GM12878 (cell line): ENCODE data around the gene SYK. TPM values are rescaled to one million over a fixed set of nuclear protein-coding genes. Genes with fewer than 3 reads are reported as not detected.

Source experiments
- ATAC-seq: fragments of 200-7000 bp; cut with Tn5 transposase; 3 replicates; pipeline ENCODE4 v1.9.1; 2020; ENCODE audit warnings: mild to moderate bottlenecking, moderate library complexity
- BruUV-seq: library from RNA; stranded (reverse); fragments of 400-500 nt; replicated peaks from 2 replicates; lab custom pipeline; 2021; lab: Mats Ljungman, UMichigan
- CTCF ChIA-PET: fragments of 300-600 bp; sonication (Branson Sonifier 250); formaldehyde crosslinking; extraction: SDS; loops from one replicate; lab custom pipeline; 2021; ENCODE audit warnings: inconsistent platforms; lab: Yijun Ruan, JAX
- POLR2A ChIA-PET: fragments of 350-600 bp; formaldehyde crosslinking; extraction: SDS; loops from one replicate; lab custom pipeline; 2021; ENCODE audit warnings: inconsistent platforms; lab: Charles Lee
- RAD21 ChIA-PET: fragments of 300-600 bp; sonication (Branson Sonifier 250); formaldehyde crosslinking; loops from one replicate; lab custom pipeline; 2023; ENCODE audit warnings: antibody characterized with exemption; ENCODE audit not compliant: unreplicated experiment; lab: Charles Lee
- SMC1A ChIA-PET: fragments of 300-600 bp; sonication (Branson Sonifier 250); formaldehyde crosslinking; loops from one replicate; lab custom pipeline; 2023; ENCODE audit not compliant: unreplicated experiment, uncharacterized antibody; lab: Charles Lee
- DNase-seq: peaks from one replicate; pipeline ENCODE4 v3.0.0-alpha.2; 2011; ENCODE audit warnings: low read depth, low spot score
- FAIRE-seq: peaks from 3 replicates; lab custom pipeline; 2011; peaks lifted over from hg19 to GRCh38; lab: Jason Lieb, UNC
- H2AFZ ChIP-seq: 2 replicates; pipeline ENCODE4 v1.6.0; 2011; ENCODE audit warnings: low read depth, low read length, control low read depth; ENCODE audit not compliant: control insufficient read depth
- H3K27ac ChIP-seq: 2 replicates; pipeline ENCODE4 v1.5.1; 2011; ENCODE audit warnings: control low read depth; ENCODE audit not compliant: control insufficient read depth, insufficient read depth
- H3K27me3 ChIP-seq, 2 experiments: replicated peaks in 1 of 2; 2 replicates each; pipeline versions ENCODE4 v1.6.0 to v1.6.1; 2011; ENCODE audit warnings: low read length in 1 of 2; ENCODE audit not compliant: control insufficient read depth in 2 of 2, insufficient read depth in 2 of 2
- H3K36me3 ChIP-seq, 2 experiments: 2 replicates each; pipeline ENCODE4 v1.5.1; 2011; ENCODE audit warnings: low read length in 1 of 2; ENCODE audit not compliant: control insufficient read depth in 2 of 2, insufficient read depth in 2 of 2
- H3K4me1 ChIP-seq: 2 replicates; pipeline ENCODE4 v1.6.1; 2011; ENCODE audit warnings: mild to moderate bottlenecking, low read length, moderate library complexity, mixed read lengths; ENCODE audit not compliant: control insufficient read depth, insufficient read depth
- H3K4me2 ChIP-seq: 2 replicates; pipeline ENCODE4 v1.6.0; 2011; ENCODE audit warnings: control low read depth; ENCODE audit not compliant: control insufficient read depth, insufficient read depth
- H3K4me3 ChIP-seq: fragments of 200-600 bp; sonication (generic); 2 replicates; pipeline ENCODE4 v1.5.1; 2016
- H3K79me2 ChIP-seq: 2 replicates; pipeline ENCODE4 v1.6.0; 2011; ENCODE audit warnings: low read length; ENCODE audit not compliant: control insufficient read depth, insufficient read depth
- H3K9ac ChIP-seq: 2 replicates; pipeline ENCODE4 v1.8.0; 2011; ENCODE audit warnings: low read length, control low read depth, mixed read lengths; ENCODE audit not compliant: control insufficient read depth, insufficient read depth
- H3K9me3 ChIP-seq: replicated peaks from 3 replicates; pipeline ENCODE4 v1.5.1; 2011; ENCODE audit warnings: mild to moderate bottlenecking, low read length; ENCODE audit not compliant: control insufficient read depth, insufficient read depth
- H4K20me1 ChIP-seq: 2 replicates; pipeline ENCODE4 v1.6.0; 2011; ENCODE audit not compliant: control insufficient read depth, insufficient read depth
- IRF5 ChIP-seq: fragments of 450-650 bp; IDR thresholded peaks from 2 replicates; pipeline ENCODE4 v1.6.1; 2017; ENCODE audit warnings: borderline replicate concordance
- POLR2A ChIP-seq: IDR thresholded peaks from 2 replicates; pipeline ENCODE4 v1.6.1; 2011; ENCODE audit warnings: low read depth, mild to moderate bottlenecking, low read length
- POLR2AphosphoS2 ChIP-seq: IDR thresholded peaks from 2 replicates; pipeline ENCODE4 v1.6.1; 2011; ENCODE audit warnings: low read depth, mild to moderate bottlenecking, low read length, improper control_type of control experiment, moderate library complexity
- SMARCA5 ChIP-seq: fragments of 450-650 bp; IDR thresholded peaks from 2 replicates; pipeline ENCODE4 v1.6.1; 2017; ENCODE audit warnings: mild to moderate bottlenecking
- SUPT20H ChIP-seq: IDR thresholded peaks from 2 replicates; pipeline ENCODE4 v1.6.1; 2011; ENCODE audit warnings: low read depth, mild to moderate bottlenecking, low read length, moderate library complexity, borderline replicate concordance; ENCODE audit not compliant: control insufficient read depth
- WGBS: methylation state at CpG from one replicate; pipeline ENCODE4 v1.1.6; 2016; ENCODE audit warnings: low lambda C conversion rate; ENCODE audit not compliant: insufficient replicate concordance, insufficient coverage; ENCODE audit errors: missing lambda C conversion rate; 5-methylcytosine and 5-hydroxymethylcytosine counted together
- in situ Hi-C: fragments of 300-500 bp; cut with MboI; formaldehyde crosslinking; loops from 9 replicates; pipeline ENCODE4 v1.14.3; 2018; ENCODE audit warnings: mixed read lengths
- intact Hi-C: fragments of 100-400 bp; cut with micrococcal nuclease; formaldehyde crosslinking; loops from one replicate; pipeline ENCODE4 v1.14.2; 2022; ENCODE audit not compliant: unreplicated experiment
- polyA plus RNA-seq, 11 experiments: library from polyadenylated mRNA; depleted of rRNA in 4 of 11; unstranded in 6 of 11; stranded (reverse) in 5 of 11; fragments of >200 nt; fragmentation: Nextera tagmentation in 4 of 11; fragmentation: Illumina TruSeq in 1 of 11; extraction: Ambion mirVana in 4 of 11; extraction: Trizol in 1 of 11; gene quantifications; 1 replicate in 1 of 11; 2 replicates in 10 of 11; pipeline versions ENCODE4 v1.2.1 to v1.2.3, GENCODE V29; 2011 to 2016; ENCODE audit warnings: inconsistent platforms in 2 of 11, missing spikeins in 2 of 11, low read depth in 1 of 11
- total RNA-seq, 4 experiments: library from RNA; depleted of rRNA in 3 of 4; stranded (reverse); fragments of >200 nt in 3 of 4; fragmentation: Illumina TruSeq in 1 of 4; extraction: Trizol in 1 of 4; gene quantifications; 2 replicates each; pipeline versions ENCODE4 v1.2.1 to v1.2.3, GENCODE V29; 2013 to 2021

SYK gene
- total and polyA plus RNA-seq, 10 of the 15 experiments (the other 5 are each of a cell fraction or from before 2014, with no cell fraction given) = 6.5 to 135 (median 68.8) TPM

GRCh38 chr9:90905822-90906221 is 104.2 kb downstream of the SYK start (continued):
- TF ChIP-seq SUPT20H (no peak), SMARCA5 (no peak), IRF5 (no peak), POLR2A (no peak)

- no peaks in the 10 kb centered on the region for H3K79me2 ChIP-seq
- no peaks in the 10 kb centered on the region for H4K20me1 ChIP-seq
- no peak overlapping the region for H3K4me3 ChIP-seq
- in situ Hi-C loops = no loop called here
- H3K9ac ChIP-seq = no peak overlapping the region
- BruUV-seq = no TSS peak
- H3K27me3 ChIP-seq = no peaks in the 10 kb centered on the region; a peak in 1 of 4 replicates
- DNase-seq (no peak), FAIRE-seq (no peak), ATAC-seq (no peak)
- WGBS = 72% methylated on average over 8 of the region's 8 CpGs
- RAD21 ChIA-PET = no interaction called here
- H3K27ac ChIP-seq = no peak overlapping the region
- CTCF ChIA-PET = interaction anchor here (3.1 kb wide), 1 partner anchor 9 kb away, joined by 11 read pairs; no protein-coding TSS in a partner anchor
- no peak overlapping the region for H3K4me2 ChIP-seq
- H3K9me3 ChIP-seq = no peaks in the 10 kb centered on the region
- SMC1A ChIA-PET = interaction anchor here (1.1 to 1.6 kb wide), 2 partner anchors 9 to 12 kb away, joined by 3 to 5 read pairs; no protein-coding TSS in a partner anchor
- intact Hi-C loops = no loop called here
- H2AFZ ChIP-seq = no peak overlapping the region
- no peak for TF ChIP-seq POLR2AphosphoS2
- no peaks in the 10 kb centered on the region for H3K36me3 ChIP-seq
- peaks cover 8% of the 10 kb centered on the region for H3K4me1 ChIP-seq
- POLR2A ChIA-PET = no interaction called here
These were observed 104.9 kb downstream of the SYK start for GRCh38 chr9:90906316-90907055.
